T-helper 1 cell (primary cell): ENCODE results near the gene TSPAN31.

Experiments used
- DNase-seq, 5 donors: peaks; one replicate each; pipeline ENCODE4 v3.0.0-alpha.2; 2012 to 2020

Gene TSPAN31

GRCh38 chr12:57797933-57798332 lies 53.1 kb downstream of the TSPAN31 start:
- no peak for DNase-seq
